LNCaP clone FGC (cell line): ENCODE data around the gene CCDC146.

Source experiments
- DNase-seq: peaks from one replicate; pipeline ENCODE4 v3.0.0-alpha.2; 2011; ENCODE audit warnings: low read depth
- H3K4me3 ChIP-seq: 2 replicates; pipeline ENCODE4 v1.5.1; 2011; ENCODE audit warnings: mild to moderate bottlenecking, low read depth, low read length, control low read depth
- CTCF ChIP-seq: IDR thresholded peaks from 2 replicates; pipeline ENCODE4 v1.5.1; 2012; ENCODE audit warnings: mild to moderate bottlenecking; ENCODE audit not compliant: control insufficient read depth, insufficient read depth; ENCODE audit errors: extremely low read depth

Gene CCDC146

DNA sequence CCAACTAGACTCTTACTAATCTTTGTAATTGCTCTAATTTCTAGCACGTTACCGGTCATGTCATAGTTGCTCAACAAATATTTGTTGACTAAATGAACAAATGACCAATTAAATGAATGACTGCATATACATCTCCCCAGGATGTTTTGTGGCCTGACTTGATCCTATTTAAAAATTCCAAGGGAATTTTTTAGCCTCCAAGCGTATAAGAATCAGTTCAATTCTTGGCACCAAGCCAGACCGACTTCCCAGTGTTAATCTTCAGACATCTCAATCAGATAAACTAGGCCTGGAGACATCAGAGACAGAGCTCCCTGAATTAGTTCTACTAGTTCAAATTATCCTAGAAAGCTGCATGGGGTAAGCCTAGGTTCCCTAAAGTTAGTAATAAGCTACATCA is 197.7 kb downstream of the CCDC146 start:
- no peak overlapping the region for H3K4me3 ChIP-seq
- TF ChIP-seq CTCF: no peak
- no peak for DNase-seq

DNA sequence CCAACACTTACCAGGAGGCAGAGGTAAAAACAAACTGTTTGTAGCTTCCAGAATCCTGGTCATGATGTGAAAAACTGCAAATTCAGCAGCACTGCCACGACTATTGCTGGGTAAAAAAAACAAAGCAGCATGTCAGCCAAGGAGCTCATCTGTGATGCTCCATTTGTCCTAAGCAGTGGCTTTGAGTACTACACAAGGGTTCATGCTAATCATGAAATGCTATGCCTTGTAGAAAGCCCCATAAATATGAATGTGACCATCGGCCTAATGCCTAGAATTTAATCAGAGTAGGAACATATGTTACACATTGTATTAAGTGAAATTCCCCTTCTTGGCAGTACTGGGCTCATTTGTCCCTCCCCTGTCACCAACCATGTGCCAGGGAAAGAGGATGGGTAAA is 198.3 kb downstream of the CCDC146 start:
- no peak for DNase-seq
- H3K4me3 ChIP-seq: no peak overlapping the region
- no peak for TF ChIP-seq CTCF

DNA sequence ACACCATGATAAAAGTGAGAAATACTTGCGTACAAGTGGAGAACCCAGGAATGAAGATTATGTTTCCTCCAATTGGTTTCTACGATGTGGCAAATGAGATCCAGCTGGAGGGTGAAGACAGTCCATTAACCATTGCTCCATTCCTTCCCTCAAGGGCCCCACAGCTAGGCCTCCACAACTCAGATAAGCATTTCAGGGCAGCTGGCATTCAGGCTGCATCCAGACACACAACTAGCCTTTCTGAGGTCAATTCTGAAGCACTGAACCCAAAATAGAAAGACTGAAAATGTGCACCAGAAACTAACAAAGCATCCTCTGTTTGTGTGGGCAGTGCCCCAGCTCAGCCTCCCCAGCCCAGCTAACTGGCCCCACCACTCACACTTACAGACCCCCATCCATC is 198.9 kb downstream of the CCDC146 start:
- TF ChIP-seq CTCF: no peak
- H3K4me3 ChIP-seq: no peak overlapping the region
- DNase-seq: no peak

- no peak overlapping the region for H3K4me3 ChIP-seq
- TF ChIP-seq CTCF: no peak
- DNase-seq: no peak
Observed at GRCh38 chr7:77326131-77326530, 203.7 kb downstream of the CCDC146 start.

- H3K4me3 ChIP-seq: no peak overlapping the region
- TF ChIP-seq CTCF: no peak
- no peak for DNase-seq
Observed at GRCh38 chr7:77327067-77327931, 204.9 kb downstream of the CCDC146 start.

DNA sequence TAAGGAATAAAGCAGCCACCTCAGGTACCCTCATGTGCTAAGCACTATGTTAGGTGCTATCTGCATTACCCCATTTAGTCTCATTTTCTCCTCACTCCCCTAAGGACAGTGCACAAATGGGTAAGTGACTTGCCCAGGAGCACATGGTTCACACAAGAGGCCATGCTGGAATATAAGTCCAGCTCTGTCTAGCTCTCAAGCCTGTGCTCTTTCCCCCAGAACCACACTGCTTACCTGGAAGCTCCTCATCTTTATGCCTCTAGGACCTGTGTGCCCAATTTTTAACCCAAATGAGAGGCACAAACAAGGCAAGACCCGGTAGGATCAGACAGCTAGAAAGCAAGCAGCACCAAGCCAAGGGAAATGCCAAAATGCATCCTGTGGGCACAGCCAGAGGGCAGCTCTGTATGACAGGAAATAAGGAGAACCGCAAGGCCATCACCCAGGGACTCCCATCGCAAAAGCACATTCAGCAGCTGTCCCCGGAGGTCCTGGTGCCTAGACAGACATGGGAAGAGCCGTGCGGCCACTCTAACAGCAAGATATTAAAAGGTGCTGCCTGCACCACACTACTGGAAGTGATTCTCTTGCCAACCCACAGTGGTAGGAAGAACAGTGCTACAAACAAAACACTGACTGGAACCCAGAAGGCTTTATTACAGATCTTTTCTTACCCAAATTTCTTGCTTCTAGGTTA is 205.7 kb downstream of the CCDC146 start:
- TF ChIP-seq CTCF: no peak
- DNase-seq: no peak
- no peak overlapping the region for H3K4me3 ChIP-seq
